HG03520 (cell line): ENCODE data around the gene KRTAP4-6.
"Not testable (repeated sequence)": the region's sequence is repeated elsewhere in the genome, so short reads cannot be mapped to it uniquely, and the experiment has no call there.

ENCODE experiments used
- ATAC-seq: cut with Tn5 transposase; IDR thresholded peaks from one replicate; pipeline ENCODE4 v1.9.1; 2021; ENCODE audit warnings: mild to moderate bottlenecking, moderate library complexity; ENCODE audit not compliant: unreplicated experiment

KRTAP4-6 gene

GRCh38 chr17:41140360-41141131, at the start of gene KRTAP4-6:
TSS of gene KRTAP4-6 (minus strand) at chr17:41140544. CDS start at chr17:41140487, 57 bp downstream.
- ATAC-seq = no peak

- ATAC-seq = not testable (repeated sequence)
Observed at GRCh38 chr17:41189837-41190318, 49.5 kb upstream of the KRTAP4-6 start, which contains the start of gene KRTAP9-1. TSS of gene KRTAP9-1 (plus strand) at chr17:41189887. CDS start at chr17:41189887, 0 bp downstream.

GRCh38 chr17:41186872-41187271, 46.5 kb upstream of the KRTAP4-6 start:
- no peak for ATAC-seq

DNA sequence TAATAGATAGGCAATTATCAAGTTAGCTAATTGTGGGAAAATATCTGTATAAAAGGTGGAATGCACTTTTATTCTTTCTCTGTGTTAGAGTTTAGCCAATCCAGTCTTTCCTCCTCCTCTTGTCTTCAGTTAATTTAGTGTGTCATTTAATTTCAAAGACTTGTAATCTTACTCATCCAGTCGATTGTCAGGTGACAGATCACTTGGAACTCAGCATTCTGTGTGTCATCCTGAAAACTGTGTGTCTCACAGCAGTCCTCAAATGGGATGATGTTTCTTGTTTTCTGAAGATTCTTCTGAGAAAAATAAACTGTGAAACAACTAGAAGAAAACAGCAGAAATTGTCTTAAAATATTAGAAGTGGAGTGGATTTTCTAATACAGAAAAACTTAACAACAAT, 44.7 kb upstream of the KRTAP4-6 start:
- no peak for ATAC-seq

- ATAC-seq = no peak
Observed at GRCh38 chr17:41184480-41184961, 44.2 kb upstream of the KRTAP4-6 start, which contains the start of gene KRTAP4-1. TSS of gene KRTAP4-1 (minus strand) at chr17:41184911. CDS start at chr17:41184854, 57 bp downstream.

GRCh38 chr17:41178843-41179616, 38.7 kb upstream of the KRTAP4-6 start:
- no peak for ATAC-seq

GRCh38 chr17:41178341-41178740, 38.0 kb upstream of the KRTAP4-6 start:
- ATAC-seq = no peak

DNA sequence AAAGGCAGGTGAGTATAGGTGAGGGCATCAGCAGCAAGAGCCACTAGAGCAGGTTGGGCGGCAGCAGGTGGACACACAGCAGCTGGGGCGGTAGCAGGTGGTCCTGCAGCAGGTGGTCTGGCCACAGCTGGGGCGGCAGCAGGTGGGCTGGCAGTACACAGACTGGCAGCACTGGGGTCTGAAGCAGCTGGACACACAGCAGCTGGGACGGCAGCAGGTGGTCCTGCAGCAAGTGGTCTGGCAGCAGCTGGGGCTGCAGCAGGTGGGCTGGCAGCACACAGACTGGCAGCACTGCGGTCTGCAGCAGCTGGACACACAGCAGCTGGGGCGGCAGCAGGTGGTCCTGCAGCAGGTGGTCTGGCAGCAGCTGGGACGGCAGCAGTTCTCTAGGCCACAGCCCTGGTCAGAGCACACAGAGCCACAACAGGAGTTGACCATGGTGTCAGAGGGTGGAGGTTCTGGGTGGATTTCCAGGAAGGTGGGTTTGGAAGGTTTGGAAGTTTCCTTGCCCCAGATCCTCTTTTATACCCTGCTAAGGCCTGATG, 37.5 kb upstream of the KRTAP4-6 start, which contains the start of gene KRTAP4-2:
Gene KRTAP4-2, minus strand, starts transcription at position 495 of the 545 bp plus-strand sequence. Its CDS starts 57 bp downstream, at position 438.
- ATAC-seq = no peak

DNA sequence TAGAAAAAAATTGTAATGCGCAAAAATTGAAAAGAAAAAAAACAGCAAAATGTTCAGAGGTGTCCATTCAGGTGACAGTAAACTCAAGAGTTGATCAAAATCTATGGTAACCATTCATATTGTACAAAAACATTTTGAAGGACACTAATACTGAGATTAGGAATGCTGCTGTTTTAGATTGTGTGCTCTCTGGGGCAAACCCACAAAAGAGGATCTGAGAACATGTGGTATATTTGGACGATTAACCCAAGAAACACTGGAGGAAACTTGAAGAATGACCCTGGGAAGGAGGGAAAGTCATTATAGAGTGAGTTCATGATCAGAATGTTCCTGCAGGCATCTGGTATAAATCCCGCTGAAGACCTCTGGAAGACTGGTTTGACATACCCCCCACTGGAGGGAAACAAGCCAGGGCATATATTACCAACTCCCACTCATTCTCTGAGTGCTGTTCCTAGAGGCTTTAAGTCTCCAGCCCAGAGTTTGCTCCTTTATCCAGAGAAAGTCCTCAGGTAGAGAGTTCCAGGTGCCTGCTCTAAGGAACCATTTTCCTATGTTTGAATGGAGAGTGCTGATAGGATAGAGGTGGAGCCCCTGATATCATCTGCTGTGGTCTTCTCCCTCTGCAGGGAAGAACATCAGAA, 36.5 kb upstream of the KRTAP4-6 start:
- ATAC-seq = no peak

GRCh38 chr17:41171886-41172285, 31.5 kb upstream of the KRTAP4-6 start:
- ATAC-seq = no peak

DNA sequence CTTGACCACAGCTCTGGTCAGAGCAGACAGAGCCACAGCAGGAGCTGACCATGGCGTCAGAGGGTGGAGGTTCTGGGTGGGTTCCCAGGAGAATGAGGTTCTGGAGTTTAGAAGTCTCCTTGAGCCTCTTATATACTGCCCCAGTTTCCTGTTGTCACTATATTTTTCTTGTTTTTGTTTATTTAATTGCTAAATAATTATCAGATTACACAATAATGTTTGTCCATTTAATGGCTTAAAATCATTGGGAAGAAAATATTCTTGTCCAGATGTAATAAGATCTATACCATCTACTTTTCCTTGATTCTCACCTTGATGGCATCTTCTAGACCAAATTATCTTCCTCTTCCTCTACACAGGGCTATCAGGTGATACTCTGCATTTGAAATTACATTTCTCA, 27.8 kb upstream of the KRTAP4-6 start, which contains the start of gene KRTAP4-3:
Gene KRTAP4-3, minus strand, starts transcription at position 101 of the 400 bp plus-strand sequence. Its CDS starts 49 bp downstream, at position 52.
- ATAC-seq = no peak

DNA sequence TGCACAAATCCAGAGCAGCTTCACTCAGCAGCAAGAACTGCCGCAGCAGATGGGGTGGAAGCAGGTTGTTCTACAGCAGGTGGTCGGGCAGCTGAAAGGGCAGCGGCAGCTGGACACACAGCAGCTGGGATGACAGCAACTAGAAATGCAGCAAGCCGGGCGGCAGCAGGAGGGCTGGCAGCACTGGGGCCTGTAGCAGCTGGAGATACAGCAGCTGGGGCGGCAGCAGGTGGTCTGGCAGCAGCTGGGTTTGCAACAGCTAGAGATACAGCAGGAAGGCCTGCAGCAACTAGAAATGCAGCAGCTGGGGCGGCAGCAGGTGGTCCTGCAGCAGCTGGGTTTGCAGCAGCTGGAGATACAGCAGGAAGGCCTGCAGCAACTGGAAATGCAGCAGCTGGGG, 27.2 kb upstream of the KRTAP4-6 start:
- no peak for ATAC-seq

DNA sequence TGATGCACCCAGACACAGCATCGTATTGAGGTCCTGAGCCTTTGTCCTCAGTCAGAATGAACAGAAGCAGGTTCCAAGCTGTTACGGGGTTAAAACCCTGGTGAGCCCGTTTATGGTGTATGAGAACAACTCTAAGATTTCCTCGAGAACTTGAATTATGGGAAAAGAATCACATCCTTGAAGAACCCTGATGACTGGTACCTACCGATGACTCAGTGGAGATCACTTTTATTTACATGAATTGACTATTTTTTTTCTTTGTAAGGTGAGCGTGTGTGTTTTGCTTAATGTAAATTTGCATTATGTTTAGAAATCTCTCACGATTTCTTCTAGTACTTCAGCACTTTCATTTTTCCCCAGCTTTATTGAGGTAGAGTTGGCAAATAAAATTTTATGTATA, 23.5 kb upstream of the KRTAP4-6 start:
- no peak for ATAC-seq

DNA sequence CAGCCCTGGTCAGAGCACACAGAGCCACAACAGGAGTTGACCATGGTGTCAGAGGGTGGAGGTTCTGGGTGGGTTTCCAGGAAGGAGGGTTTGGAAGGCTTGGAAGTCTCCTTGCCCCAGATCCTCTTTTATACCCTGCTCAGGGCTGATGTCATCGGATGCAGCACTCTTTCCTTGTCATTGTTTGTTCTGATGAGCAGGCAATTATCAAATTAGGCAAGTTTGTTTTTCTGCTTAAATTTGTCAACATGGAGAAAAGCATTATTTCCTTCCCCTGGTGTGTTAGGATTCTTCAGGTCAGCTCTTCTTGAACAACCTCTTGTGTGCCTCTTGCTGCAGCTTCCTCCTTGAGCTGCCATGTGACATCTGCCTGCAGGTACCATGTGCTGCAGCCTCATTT, 20.3 kb upstream of the KRTAP4-6 start, which contains the start of gene KRTAP4-4:
Gene KRTAP4-4, minus strand, starts transcription at position 101 of the 400 bp plus-strand sequence. Its CDS starts 57 bp downstream, at position 44.
- ATAC-seq = no peak

DNA sequence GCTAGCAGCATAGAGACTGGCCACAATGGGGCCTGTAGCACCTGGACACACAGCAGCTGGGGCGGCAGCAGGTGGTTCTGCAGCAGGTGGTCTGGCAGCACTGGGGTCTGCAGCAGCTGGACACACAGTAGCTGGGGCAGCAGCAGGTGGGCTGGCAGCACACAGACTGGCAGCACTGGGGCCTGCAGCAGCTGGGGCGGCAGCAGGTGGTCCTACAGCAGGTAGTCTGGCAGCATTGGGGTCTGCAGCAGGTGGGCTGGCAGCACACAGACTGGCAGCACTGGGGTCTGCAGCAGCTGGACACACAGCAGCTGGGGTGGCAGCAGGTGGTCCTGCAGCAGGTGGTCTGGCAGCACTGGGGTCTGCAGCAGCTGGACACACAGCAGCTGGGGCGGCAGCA, 19.8 kb upstream of the KRTAP4-6 start:
- ATAC-seq = not testable (repeated sequence)

GRCh38 chr17:41153856-41154255, 13.5 kb upstream of the KRTAP4-6 start:
- no peak for ATAC-seq

GRCh38 chr17:41151525-41151924, 11.2 kb upstream of the KRTAP4-6 start:
- ATAC-seq = no peak

DNA sequence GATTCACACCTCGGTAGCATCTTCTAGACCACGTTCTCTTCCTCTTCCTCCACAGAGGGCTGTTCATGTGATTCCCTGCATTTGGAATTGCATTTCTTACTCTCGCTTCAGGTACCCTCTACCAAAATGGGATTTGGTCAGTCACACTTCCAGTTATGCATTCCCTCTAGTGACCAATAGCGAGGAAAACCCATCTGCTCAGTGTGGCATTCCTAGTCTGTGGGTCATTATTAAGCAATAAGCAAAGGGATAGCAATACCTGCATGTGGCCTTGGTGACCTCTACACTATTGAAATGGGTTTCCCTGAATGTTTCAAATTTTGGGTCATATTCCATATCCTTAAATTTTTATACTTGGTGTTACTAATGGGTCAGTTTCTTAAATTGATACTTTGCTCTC, 9.7 kb upstream of the KRTAP4-6 start:
- no peak for ATAC-seq

DNA sequence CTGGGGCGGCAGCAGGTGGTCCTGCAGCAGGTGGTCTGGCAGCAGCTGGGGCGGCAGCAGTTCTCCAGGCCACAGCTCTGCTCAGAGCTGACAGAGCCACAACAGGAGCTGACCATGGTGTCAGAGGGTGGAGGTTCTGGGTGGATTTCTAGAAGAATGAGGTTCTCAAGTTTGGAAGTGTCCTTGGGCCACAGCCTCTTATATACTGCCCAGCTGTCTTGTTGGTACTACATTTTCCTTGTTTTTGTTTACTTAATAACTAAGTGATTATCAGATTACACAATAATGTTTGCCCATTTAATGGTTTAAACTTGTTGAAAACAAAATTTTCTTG, 9.3 kb upstream of the KRTAP4-6 start, which contains the start of gene KRTAP4-5:
Gene KRTAP4-5, minus strand, starts transcription at position 174 of the 334 bp plus-strand sequence. Its CDS starts 58 bp downstream, at position 116.
- no peak for ATAC-seq

- ATAC-seq = not testable (repeated sequence)
Observed at GRCh38 chr17:41148971-41149651, 8.8 kb upstream of the KRTAP4-6 start.
